HCT116 (cell line): Measurements from ENCODE around the gene SYNGAP1. TPM values are rescaled to one million over a fixed set of nuclear protein-coding genes. Genes with fewer than 3 reads are reported as not detected.
A peak's percentile ranks its signal among the peaks of the same experiment; 100 is the strongest.

Experiments
- ATAC-seq: fragments of 200-7000 bp; cut with Tn5 transposase; 2 replicates; pipeline ENCODE4 v1.9.1; 2020; ENCODE audit warnings: mild to moderate bottlenecking, moderate library complexity
- BruUV-seq: library from RNA; stranded (reverse); fragments of 400-500 nt; replicated peaks from 2 replicates; lab custom pipeline; 2021; lab: Mats Ljungman, UMichigan
- CTCF ChIA-PET: fragments of 300-600 bp; sonication (Branson Sonifier 250); formaldehyde crosslinking; loops from one replicate; lab custom pipeline; 2021; ENCODE audit warnings: antibody characterized with exemption; lab: Charles Lee
- POLR2A ChIA-PET: fragments of 300-600, 350-600 bp; sonication (Branson Sonifier 250); formaldehyde crosslinking; loops from one replicate; lab custom pipeline; 2021; ENCODE audit warnings: antibody characterized with exemption; lab: Charles Lee
- RAD21 ChIA-PET, 2 experiments: fragments of 300-600 bp; sonication (Branson Sonifier 250); formaldehyde crosslinking; loops; one replicate each; lab custom pipeline; 2023; ENCODE audit warnings: low total read pairs in 2 of 2; ENCODE audit not compliant: uncharacterized antibody in 2 of 2, unreplicated experiment in 2 of 2, low non-redundant PET in 1 of 2; lab: Charles Lee
- DNase-seq: peaks from one replicate; pipeline ENCODE4 v3.0.0-alpha.2; 2010; ENCODE audit warnings: low read depth, low spot score
- H2AFZ ChIP-seq: fragments of 200-600 bp; shearing (Covaris generic), sonication (generic); 2 replicates; pipeline ENCODE4 v1.6.1; 2017; ENCODE audit warnings: low read depth, mixed run types, mixed read lengths, antibody characterized with exemption, low read length; ENCODE audit not compliant: poor library complexity, severe bottlenecking
- H3K27ac ChIP-seq: 2 replicates; pipeline ENCODE4 v1.5.1; 2012; ENCODE audit warnings: low read depth, low read length
- H3K27me3 ChIP-seq: fragments of 200-600 bp; sonication (generic); 2 replicates; pipeline ENCODE4 v1.6.1; 2016; ENCODE audit warnings: mixed run types, low read length, mixed read lengths; ENCODE audit not compliant: insufficient read depth
- H3K36me3 ChIP-seq, 2 experiments: fragments of 200-500 bp in 1 of 2; fragments of 200-600 bp in 1 of 2; sonication (Bioruptor generic) in 1 of 2; sonication (generic) in 1 of 2; 2 replicates each; pipeline versions ENCODE4 v1.5.1 to v1.6.1; 2014 to 2016; ENCODE audit warnings: low read length in 2 of 2, inconsistent platforms in 1 of 2, mixed read lengths in 1 of 2, mixed run types in 1 of 2; ENCODE audit not compliant: insufficient read depth in 2 of 2, control insufficient read depth in 1 of 2
- H3K4me1 ChIP-seq, 2 experiments: fragments of 200-600 bp in 1 of 2; sonication (generic) in 1 of 2; 2 replicates each; pipeline versions ENCODE4 v1.5.1 to v1.6.1; 2012 to 2017; ENCODE audit warnings: low read length in 2 of 2, inconsistent platforms in 1 of 2, mild to moderate bottlenecking in 1 of 2, mixed read lengths in 1 of 2, mixed run types in 1 of 2, moderate library complexity in 1 of 2; ENCODE audit not compliant: insufficient read depth in 2 of 2, control insufficient read depth in 1 of 2
- H3K4me2 ChIP-seq: fragments of 200-600 bp; sonication (generic); 2 replicates; pipeline ENCODE4 v1.6.1; 2017; ENCODE audit warnings: mixed run types, low read length, mixed read lengths
- H3K4me3 ChIP-seq, 2 experiments: fragments of 200-600 bp in 1 of 2; sonication (generic) in 1 of 2; replicated peaks in 1 of 2; 2 replicates each; pipeline ENCODE4 v1.5.1; 2011 to 2016; ENCODE audit warnings: low read length in 2 of 2, control low read depth in 1 of 2, low read depth in 1 of 2, mild to moderate bottlenecking in 1 of 2, mixed read lengths in 1 of 2, mixed run types in 1 of 2
- H3K79me2 ChIP-seq: fragments of 200-600 bp; sonication (generic); 2 replicates; pipeline ENCODE4 v1.6.1; 2017; ENCODE audit warnings: mild to moderate bottlenecking, mixed run types, low read length, moderate library complexity, mixed read lengths; ENCODE audit not compliant: insufficient read depth
- H3K9ac ChIP-seq: fragments of 200-600 bp; sonication (generic); 2 replicates; pipeline ENCODE4 v1.6.1; 2016; ENCODE audit warnings: low read length, mixed read lengths
- H3K9me2 ChIP-seq: fragments of 200-600 bp; sonication (generic), shearing (Covaris generic); 2 replicates; pipeline ENCODE4 v1.6.1; 2017; ENCODE audit warnings: mixed run types, mild to moderate bottlenecking, moderate library complexity; ENCODE audit not compliant: insufficient read depth
- H3K9me3 ChIP-seq, 2 experiments: fragments of 200-500 bp in 1 of 2; fragments of 200-600 bp in 1 of 2; sonication (Bioruptor generic) in 1 of 2; sonication (generic) in 1 of 2; 2 replicates each; pipeline ENCODE4 v1.6.1; 2014 to 2017; ENCODE audit warnings: low read length in 2 of 2, mixed read lengths in 2 of 2, inconsistent platforms in 1 of 2, low read depth in 1 of 2, mild to moderate bottlenecking in 1 of 2, mixed run types in 1 of 2, moderate library complexity in 1 of 2; ENCODE audit not compliant: control insufficient read depth in 1 of 2, insufficient read depth in 1 of 2
- H4K20me1 ChIP-seq: fragments of 200-600 bp; sonication (generic), shearing (Covaris generic); 2 replicates; pipeline ENCODE4 v1.6.1; 2017; ENCODE audit warnings: mixed run types, mild to moderate bottlenecking, moderate library complexity; ENCODE audit not compliant: insufficient read depth
- CBX3 ChIP-seq: IDR thresholded peaks from 2 replicates; pipeline ENCODE4 v1.6.1; 2012; ENCODE audit warnings: low read depth
- CEBPB ChIP-seq: IDR thresholded peaks from 2 replicates; pipeline ENCODE4 v1.6.1; 2012; ENCODE audit warnings: low read depth
- CTCF ChIP-seq, 3 experiments: fragments of 200-600 bp in 1 of 3; sonication (generic) in 1 of 3; IDR thresholded peaks in 2 of 3; conservative IDR thresholded peaks in 1 of 3; 2 replicates each; pipeline ENCODE4 v1.5.1; 2012 to 2017; ENCODE audit warnings: low read depth in 2 of 3, low read length in 2 of 3, antibody characterized with exemption in 1 of 3, borderline replicate concordance in 1 of 3, control low read depth in 1 of 3, mild to moderate bottlenecking in 1 of 3, mixed read lengths in 1 of 3, mixed run types in 1 of 3, moderate library complexity in 1 of 3; ENCODE audit not compliant: insufficient read depth in 1 of 3
- EGR1 ChIP-seq: IDR thresholded peaks from 2 replicates; pipeline ENCODE4 v1.6.1; 2012; ENCODE audit warnings: low read depth
- ELF1 ChIP-seq: IDR thresholded peaks from 2 replicates; pipeline ENCODE4 v1.6.1; 2012; ENCODE audit warnings: low read depth, borderline replicate concordance
- EZH2 ChIP-seq: fragments of 200-600 bp; sonication (generic); IDR thresholded peaks from 2 replicates; pipeline ENCODE4 v1.6.1; 2017; ENCODE audit warnings: antibody characterized with exemption, mixed run types
- EZH2phosphoT487 ChIP-seq: fragments of 200-600 bp; IDR thresholded peaks from 2 replicates; pipeline ENCODE4 v1.6.1; 2018; ENCODE audit warnings: antibody characterized with exemption, borderline replicate concordance
- POLR2A ChIP-seq: IDR thresholded peaks from 2 replicates; pipeline ENCODE4 v1.7.0; 2011; ENCODE audit warnings: borderline replicate concordance; ENCODE audit not compliant: insufficient read depth, insufficient read length; ENCODE audit errors: extremely low read depth
- POLR2AphosphoS5 ChIP-seq: IDR thresholded peaks from 2 replicates; pipeline ENCODE4 v1.6.1; 2011; ENCODE audit warnings: mild to moderate bottlenecking, low read depth, low read length, moderate library complexity
- RAD21 ChIP-seq: IDR thresholded peaks from 2 replicates; pipeline ENCODE4 v1.6.1; 2012; ENCODE audit warnings: low read depth, mild to moderate bottlenecking
- REST ChIP-seq: IDR thresholded peaks from 2 replicates; pipeline ENCODE4 v1.6.1; 2012; ENCODE audit warnings: low read depth
- intact Hi-C: fragments of 100-400 bp; cut with micrococcal nuclease; formaldehyde crosslinking; loops from 2 replicates; pipeline ENCODE4 v1.10.0; 2022
- total RNA-seq: library from RNA; stranded (reverse); gene quantifications from one replicate; pipeline ENCODE4 v1.2.1, GENCODE V29; 2021; ENCODE audit not compliant: unreplicated experiment

The SYNGAP1 gene
- total RNA-seq, 1 experiment from 2014 or later, result 11.5 TPM

- H3K36me3 ChIP-seq, result peaks cover 4 to 14% of the 10 kb centered on the region in 2 experiments; a peak in 3 of 4 replicates
- no peak overlapping the region for H2AFZ ChIP-seq
- RAD21 ChIA-PET, result no interaction called here
- H3K27me3 ChIP-seq, result no peaks in the 10 kb centered on the region
- H3K27ac ChIP-seq, result peak overlapping the region; percentile 72
- CTCF ChIA-PET, result no interaction called here
- H3K4me1 ChIP-seq, result peaks cover 5 to 11% of the 10 kb centered on the region in 2 experiments; a peak in 3 of 4 replicates
- H3K4me3 ChIP-seq, result peak overlapping the region; percentile 95 to 99
- POLR2A ChIA-PET, result interaction anchor here (1.2 to 1.9 kb wide), 3 partner anchors 8 to 29 kb away, joined by 5 to 7 read pairs (median 7); no protein-coding TSS in a partner anchor
- ATAC-seq, result no peak
- no peaks in the 10 kb centered on the region for H3K9me2 ChIP-seq
- no TSS peak for BruUV-seq
- intact Hi-C loops, result no loop called here
- H3K9me3 ChIP-seq, result no peaks in the 10 kb centered on the region
- peaks cover 30% of the 10 kb centered on the region for H3K79me2 ChIP-seq
- DNase-seq, result no peak
- no peaks in the 10 kb centered on the region for H4K20me1 ChIP-seq
- H3K4me2 ChIP-seq, result peak overlapping the region; percentile 98
- H3K9ac ChIP-seq, result peak overlapping the region; percentile 90
- TF ChIP-seq EZH2phosphoT487 (no peak), POLR2A (no peak), REST (no peak), ELF1 (no peak), RAD21 (no peak), EZH2 (no peak), POLR2AphosphoS5 (no peak), CTCF (IDR thresholded peaks at IDR 0.05 in 2 of 3, conservative IDR thresholded peaks at IDR 0.05 in 1 of 3; ENCODE audit: borderline replicate concordance in 1 of 3, insufficient read depth in 1 of 3, low read depth in 2 of 3, low read length in 2 of 3) (no peak), CEBPB (no peak), EGR1 (no peak), CBX3 (no peak)
Measured at GRCh38 chr6:33455051-33455450, 35.2 kb downstream of the SYNGAP1 start.
